Fibroblast of lung (primary cell): ENCODE results near the gene PDAP1. TPM values are rescaled to one million over a fixed set of nuclear protein-coding genes. Genes with fewer than 3 reads are reported as not detected.

Experiments
- DNase-seq, 2 donors: peaks; one replicate each; pipeline versions ENCODE4 v3.0.0 to v3.0.0-alpha.2; 2010; ENCODE audit warnings: low read depth in 2 of 2
- H2AFZ ChIP-seq: 2 replicates; pipeline ENCODE4 v1.5.1; 2012; ENCODE audit warnings: low read length, control low read depth, inconsistent platforms
- H3K27ac ChIP-seq: 2 replicates; pipeline ENCODE4 v1.5.1; 2011; ENCODE audit warnings: low read length, control low read depth; ENCODE audit not compliant: insufficient read depth
- H3K27me3 ChIP-seq: 2 replicates; pipeline ENCODE4 v1.5.1; 2011; ENCODE audit warnings: mild to moderate bottlenecking, low read length; ENCODE audit not compliant: control insufficient read depth, insufficient read depth
- H3K36me3 ChIP-seq: 2 replicates; pipeline ENCODE4 v1.5.1; 2011; ENCODE audit warnings: low read length; ENCODE audit not compliant: control insufficient read depth, insufficient read depth
- H3K4me1 ChIP-seq: 2 replicates; pipeline ENCODE4 v1.5.1; 2011; ENCODE audit warnings: low read length; ENCODE audit not compliant: control insufficient read depth, insufficient read depth; ENCODE audit errors: extremely low read depth
- H3K4me2 ChIP-seq: 2 replicates; pipeline ENCODE4 v1.5.1; 2011; ENCODE audit warnings: low read length, control low read depth; ENCODE audit not compliant: insufficient read depth; ENCODE audit errors: extremely low read depth
- H3K4me3 ChIP-seq, 4 experiments: fragments of 200-600 bp in 1 of 4; sonication (generic) in 1 of 4; replicated peaks in 1 of 4; 2 replicates each; pipeline ENCODE4 v1.5.1; 2011 to 2016; ENCODE audit warnings: low read length in 4 of 4, low read depth in 3 of 4, mild to moderate bottlenecking in 3 of 4, control low read depth in 2 of 4, inconsistent platforms in 1 of 4, mixed read lengths in 1 of 4; ENCODE audit not compliant: insufficient read depth in 1 of 4; ENCODE audit errors: control extremely low read depth in 1 of 4
- H3K79me2 ChIP-seq: 2 replicates; pipeline ENCODE4 v1.5.1; 2012; ENCODE audit warnings: mild to moderate bottlenecking, low read length, inconsistent platforms; ENCODE audit not compliant: control insufficient read depth, insufficient read depth
- H3K9ac ChIP-seq: 2 replicates; pipeline ENCODE4 v1.5.1; 2011; ENCODE audit warnings: mild to moderate bottlenecking, low read length, control low read depth; ENCODE audit not compliant: insufficient read depth
- H3K9me3 ChIP-seq: 2 replicates; pipeline ENCODE4 v1.5.1; 2012; ENCODE audit warnings: low read depth, low read length; ENCODE audit not compliant: control insufficient read depth, insufficient read depth
- H4K20me1 ChIP-seq: 2 replicates; pipeline ENCODE4 v1.5.1; 2011; ENCODE audit warnings: low read length; ENCODE audit not compliant: control insufficient read depth, insufficient read depth; ENCODE audit errors: extremely low read depth
- EZH2 ChIP-seq: IDR thresholded peaks from 2 replicates; pipeline ENCODE4 v1.5.1; 2012; ENCODE audit warnings: low read length, control low read depth, mild to moderate bottlenecking; ENCODE audit errors: missing control alignments
- polyA plus RNA-seq, 2 donors: library from polyadenylated mRNA; depleted of rRNA in 1 of 2; stranded (reverse) in 1 of 2; unstranded in 1 of 2; fragments of >200 nt; gene quantifications; 2 replicates each; pipeline ENCODE4 v1.2.1, GENCODE V29; 2011 to 2012; ENCODE audit warnings: missing spikeins in 1 of 2
- total RNA-seq: library from RNA; depleted of rRNA; stranded (reverse); fragments of >200 nt; gene quantifications from 2 replicates; pipeline ENCODE4 v1.2.1, GENCODE V29; 2014
- TF ChIP-seq, protein P1 (sequence below), 2 donors: IDR thresholded peaks in 1 of 2; conservative IDR thresholded peaks in 1 of 2; 1 replicate in 1 of 2; 2 replicates in 1 of 2; pipeline ENCODE4 v1.5.1; 2011 to 2012; ENCODE audit warnings: low read length in 2 of 2, control low read depth in 1 of 2, inconsistent platforms in 1 of 2, low read depth in 1 of 2, mild to moderate bottlenecking in 1 of 2

The PDAP1 gene
- total and polyA plus RNA-seq, 2 donors (not counting 1 experiment from before 2014, with no cell fraction given), result 29.6 to 105 TPM

DNA sequence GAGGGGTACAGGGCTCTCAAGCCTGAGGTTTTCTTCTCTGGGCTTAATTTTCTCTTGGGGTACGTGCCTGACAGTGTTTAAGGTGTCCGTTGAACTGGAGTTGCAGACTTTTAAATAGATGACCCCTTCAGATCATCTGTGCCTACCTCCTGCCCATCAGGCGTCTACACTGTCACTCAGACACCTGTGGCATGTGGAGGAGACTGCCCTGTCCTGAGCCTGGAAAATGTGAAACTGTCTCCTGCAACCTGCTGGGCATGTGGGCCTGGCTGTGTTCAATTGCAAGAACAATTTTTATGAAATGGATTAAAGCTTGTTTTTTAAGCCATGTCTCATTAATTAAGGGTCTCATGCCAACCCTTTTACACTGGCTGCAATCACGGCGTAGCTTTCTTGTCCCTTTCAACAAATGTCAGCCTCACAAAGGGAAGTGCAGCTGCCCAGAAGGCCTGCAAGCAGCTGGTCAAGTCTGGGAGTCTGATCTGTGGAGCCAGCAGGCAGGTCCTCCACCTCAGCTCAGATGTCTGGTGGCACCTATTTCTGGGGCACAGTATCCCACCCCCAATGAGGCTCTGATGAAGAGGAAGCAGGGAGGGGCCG, 48.8 kb upstream of the PDAP1 start:
- Histone ChIP-seq H3K36me3 (peaks cover 27% of the 10 kb centered on the region), H3K9me3 (no peaks in the 10 kb centered on the region), H3K27me3 (no peaks in the 10 kb centered on the region), H3K79me2 (peaks cover 39% of the 10 kb centered on the region), H3K4me3 (no peak overlapping the region), H3K9ac (no peak overlapping the region), H3K27ac (no peak overlapping the region), H3K4me2 (no peak overlapping the region), H2AFZ (no peak overlapping the region), H4K20me1 (no peaks in the 10 kb centered on the region), H3K4me1 (no peaks in the 10 kb centered on the region)
- DNase-seq, result no peak
- TF ChIP-seq, protein P1, sequence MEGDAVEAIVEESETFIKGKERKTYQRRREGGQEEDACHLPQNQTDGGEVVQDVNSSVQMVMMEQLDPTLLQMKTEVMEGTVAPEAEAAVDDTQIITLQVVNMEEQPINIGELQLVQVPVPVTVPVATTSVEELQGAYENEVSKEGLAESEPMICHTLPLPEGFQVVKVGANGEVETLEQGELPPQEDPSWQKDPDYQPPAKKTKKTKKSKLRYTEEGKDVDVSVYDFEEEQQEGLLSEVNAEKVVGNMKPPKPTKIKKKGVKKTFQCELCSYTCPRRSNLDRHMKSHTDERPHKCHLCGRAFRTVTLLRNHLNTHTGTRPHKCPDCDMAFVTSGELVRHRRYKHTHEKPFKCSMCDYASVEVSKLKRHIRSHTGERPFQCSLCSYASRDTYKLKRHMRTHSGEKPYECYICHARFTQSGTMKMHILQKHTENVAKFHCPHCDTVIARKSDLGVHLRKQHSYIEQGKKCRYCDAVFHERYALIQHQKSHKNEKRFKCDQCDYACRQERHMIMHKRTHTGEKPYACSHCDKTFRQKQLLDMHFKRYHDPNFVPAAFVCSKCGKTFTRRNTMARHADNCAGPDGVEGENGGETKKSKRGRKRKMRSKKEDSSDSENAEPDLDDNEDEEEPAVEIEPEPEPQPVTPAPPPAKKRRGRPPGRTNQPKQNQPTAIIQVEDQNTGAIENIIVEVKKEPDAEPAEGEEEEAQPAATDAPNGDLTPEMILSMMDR (conservative IDR thresholded peaks at IDR 0.05 in 1 of 2, IDR thresholded peaks at IDR 0.05 in 1 of 2; ENCODE audit: low read depth in 1 of 2, low read length in 2 of 2), result no peak
- TF ChIP-seq EZH2, result no peak

DNA sequence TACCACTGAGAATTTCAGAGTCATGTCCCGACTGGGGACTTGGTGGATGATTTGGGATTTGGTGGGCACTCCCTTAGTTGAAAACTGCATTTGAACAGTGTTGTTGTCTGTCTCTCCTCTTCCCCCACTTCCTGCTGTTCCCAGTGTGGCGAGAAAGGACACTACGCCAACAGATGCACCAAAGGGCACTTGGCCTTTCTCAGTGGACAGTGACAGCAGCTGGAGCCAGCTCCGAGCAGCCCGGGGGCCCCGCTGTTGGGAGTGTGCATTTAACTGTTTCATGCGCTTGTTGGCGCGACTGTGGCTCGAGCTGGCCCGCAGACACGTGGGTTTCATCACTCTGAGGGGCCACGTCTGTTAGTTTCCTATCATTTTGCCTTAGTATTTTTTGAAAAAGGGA, 47.9 kb upstream of the PDAP1 start:
- DNase-seq, result no peak
- Histone ChIP-seq H3K36me3 (peaks cover 31% of the 10 kb centered on the region), H3K9ac (no peak overlapping the region), H3K4me3 (no peak overlapping the region), H3K4me1 (no peaks in the 10 kb centered on the region), H3K27ac (no peak overlapping the region), H2AFZ (no peak overlapping the region), H3K27me3 (no peaks in the 10 kb centered on the region), H3K4me2 (no peak overlapping the region), H3K79me2 (peaks cover 32% of the 10 kb centered on the region), H4K20me1 (no peaks in the 10 kb centered on the region), H3K9me3 (no peaks in the 10 kb centered on the region)
- TF ChIP-seq, protein P1 (conservative IDR thresholded peaks at IDR 0.05 in 1 of 2, IDR thresholded peaks at IDR 0.05 in 1 of 2; ENCODE audit: low read depth in 1 of 2, low read length in 2 of 2), result no peak
- no peak for TF ChIP-seq EZH2

- peaks cover 31% of the 10 kb centered on the region for H3K36me3 ChIP-seq
- no peaks in the 10 kb centered on the region for H3K27me3 ChIP-seq
- H3K4me1 ChIP-seq, result no peaks in the 10 kb centered on the region
- H2AFZ ChIP-seq, result no peak overlapping the region
- no peak for DNase-seq
- no peak for TF ChIP-seq EZH2
- TF ChIP-seq, protein P1 (conservative IDR thresholded peaks at IDR 0.05 in 1 of 2, IDR thresholded peaks at IDR 0.05 in 1 of 2; ENCODE audit: low read depth in 1 of 2, low read length in 2 of 2), result no peak
- H4K20me1 ChIP-seq, result no peaks in the 10 kb centered on the region
- no peak overlapping the region for H3K9ac ChIP-seq
- H3K79me2 ChIP-seq, result peaks cover 28% of the 10 kb centered on the region
- H3K9me3 ChIP-seq, result no peaks in the 10 kb centered on the region
- H3K27ac ChIP-seq, result no peak overlapping the region
- no peak overlapping the region for H3K4me3 ChIP-seq
- no peak overlapping the region for H3K4me2 ChIP-seq
These were observed 47.5 kb upstream of the PDAP1 start for GRCh38 chr7:99455874-99456273.
